Frontal cortex (tissue), 4 donors: ENCODE data around the gene RFTN1. TPM values are rescaled to one million over a fixed set of nuclear protein-coding genes. Genes with fewer than 3 reads are reported as not detected.
A peak's percentile ranks its signal among the peaks of the same experiment; 100 is the strongest.

ENCODE experiments used
- DNase-seq, 2 donors: peaks; one replicate each; pipeline ENCODE4 v3.0.0; 2012; ENCODE audit warnings: low spot score in 2 of 2
- FAIRE-seq: peaks from 2 replicates; lab custom pipeline; 2012; peaks lifted over from hg19 to GRCh38; lab: Jason Lieb, UNC
- total RNA-seq: library from RNA; depleted of rRNA; stranded (reverse); fragments of >200 nt; gene quantifications from one replicate; pipeline ENCODE4 v1.2.3, GENCODE V29; 2014
- donor health status: control.
- donor health status: control.
- donor health status: control.

RFTN1 gene
- total RNA-seq, 1 donor from 2014 or later = 11.0 TPM

- FAIRE-seq (no peak), DNase-seq (no peak)
Measured at GRCh38 chr3:16533928-16534574, 20.6 kb upstream of the RFTN1 start.

GRCh38 chr3:16529264-16529663 lies 15.8 kb upstream of the RFTN1 start:
- no peak for DNase-seq
- FAIRE-seq = no peak

GRCh38 chr3:16528581-16528993 lies 15.1 kb upstream of the RFTN1 start:
- FAIRE-seq (no peak), DNase-seq (no peak)

GRCh38 chr3:16528106-16528505 lies 14.6 kb upstream of the RFTN1 start:
- FAIRE-seq (no peak), DNase-seq (no peak)

GRCh38 chr3:16524196-16524595 lies 10.7 kb upstream of the RFTN1 start:
- FAIRE-seq = no peak

GRCh38 chr3:16523778-16524177 lies 10.3 kb upstream of the RFTN1 start:
- FAIRE-seq (no peak), DNase-seq (no peak)

More at GRCh38 chr3:16524196-16524595, 10.7 kb upstream of the RFTN1 start:
- DNase-seq = no peak

- FAIRE-seq (no peak), DNase-seq (no peak)
Measured at GRCh38 chr3:16522834-16523233, 9.3 kb upstream of the RFTN1 start.

- no peak for DNase-seq
- FAIRE-seq = no peak
Measured at GRCh38 chr3:16520970-16521881, 7.7 kb upstream of the RFTN1 start.

GRCh38 chr3:16520241-16520969 lies 6.9 kb upstream of the RFTN1 start:
- DNase-seq (no peak), FAIRE-seq (no peak)

- DNase-seq (peak; percentile 37 to 48), FAIRE-seq (no peak)
Measured at GRCh38 chr3:16516695-16517481, 3.4 kb upstream of the RFTN1 start.

GRCh38 chr3:16515885-16516420 lies 2.5 kb upstream of the RFTN1 start:
- no peak for FAIRE-seq
- DNase-seq = no peak

GRCh38 chr3:16514755-16515353 lies 1.4 kb upstream of the RFTN1 start:
- FAIRE-seq = no peak
- DNase-seq = no peak

- no peak for DNase-seq
- FAIRE-seq = no peak
Measured at GRCh38 chr3:16514021-16514700, 662 bp upstream of the RFTN1 start.

GRCh38 chr3:16512435-16513140 lies 911 bp downstream of the RFTN1 start:
- peak; percentile 38 to 39 for DNase-seq

GRCh38 chr3:16511681-16512434 lies 1.6 kb downstream of the RFTN1 start:
- FAIRE-seq = no peak
- no peak for DNase-seq

More at GRCh38 chr3:16512435-16513140, 911 bp downstream of the RFTN1 start:
- FAIRE-seq = no peak

GRCh38 chr3:16510620-16511319 lies 2.7 kb downstream of the RFTN1 start:
- no peak for FAIRE-seq
- no peak for DNase-seq
